Right atrium auricular region (tissue), 2 donors: ENCODE measurements around the gene ZMYND12. TPM values are rescaled to one million over a fixed set of nuclear protein-coding genes. Genes with fewer than 3 reads are reported as not detected.

Experiments used
- DNase-seq: peaks from one replicate; pipeline ENCODE4 v3.0.0-alpha.2; 2019; ENCODE audit warnings: low spot score
- H3K27ac ChIP-seq, 2 donors: fragments of 200-600 bp; sonication (generic); 1 replicate in 1 of 2; 2 replicates in 1 of 2; pipeline ENCODE4 v1.5.1; 2016 to 2019
- H3K27me3 ChIP-seq, 2 donors: fragments of 200-600 bp; sonication (generic); one replicate each; pipeline versions ENCODE4 v1.5.1 to v1.6.0; 2017 to 2019
- H3K36me3 ChIP-seq: fragments of 200-600 bp; sonication (generic); one replicate; pipeline ENCODE4 v1.5.1; 2016
- H3K4me1 ChIP-seq, 2 donors: fragments of 200-600 bp; sonication (generic); one replicate each; pipeline versions ENCODE4 v1.5.1 to v1.6.0; 2017 to 2019
- H3K4me3 ChIP-seq, 2 donors: fragments of 200-600 bp; sonication (generic); 1 replicate in 1 of 2; 2 replicates in 1 of 2; pipeline ENCODE4 v1.5.1; 2017 to 2019; ENCODE audit warnings: mild to moderate bottlenecking in 1 of 2, moderate library complexity in 1 of 2
- H3K9me3 ChIP-seq, 2 donors: fragments of 200-600 bp; sonication (generic); one replicate each; pipeline ENCODE4 v1.5.1; 2019
- total RNA-seq, 2 donors: library from RNA; depleted of rRNA; stranded (reverse); fragments of >200 nt; gene quantifications; one replicate each; pipeline ENCODE4 v1.1.0, GENCODE V29; 2016
- TF ChIP-seq, protein P1 (sequence below), 2 donors: fragments of 200-600 bp; sonication (generic); IDR thresholded peaks; one replicate each; pipeline ENCODE4 v1.5.1; 2019; ENCODE audit warnings: antibody characterized with exemption in 2 of 2

Gene ZMYND12
- total RNA-seq, 2 donors from 2014 or later: 0.26 to 3.4 TPM

DNA sequence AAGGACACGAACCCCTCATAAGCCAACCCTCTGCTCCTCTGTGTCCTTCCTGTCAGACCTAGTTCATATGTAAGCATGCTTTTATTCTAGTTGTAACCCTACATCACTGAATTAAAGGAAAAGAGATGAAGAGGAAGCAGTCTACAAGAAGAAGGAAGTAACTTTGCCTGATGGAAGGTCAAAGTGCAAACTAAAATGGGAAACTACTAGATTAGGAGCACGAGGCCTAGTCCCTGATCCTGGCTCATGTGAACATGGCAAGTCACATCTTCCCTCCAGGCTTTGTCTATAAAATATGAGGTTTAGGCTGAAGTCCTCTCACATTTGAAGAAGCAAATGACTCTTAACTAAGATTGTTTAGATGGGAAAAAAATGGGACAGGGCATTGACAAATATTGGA is 13.2 kb downstream of the ZMYND12 start:
- Histone ChIP-seq H3K27me3 (no peaks in the 10 kb centered on the region), H3K4me3 (no peak overlapping the region), H3K4me1 (no peaks in the 10 kb centered on the region), H3K36me3 (no peaks in the 10 kb centered on the region), H3K27ac (no peak overlapping the region), H3K9me3 (no peaks in the 10 kb centered on the region)
- TF ChIP-seq, protein P1, sequence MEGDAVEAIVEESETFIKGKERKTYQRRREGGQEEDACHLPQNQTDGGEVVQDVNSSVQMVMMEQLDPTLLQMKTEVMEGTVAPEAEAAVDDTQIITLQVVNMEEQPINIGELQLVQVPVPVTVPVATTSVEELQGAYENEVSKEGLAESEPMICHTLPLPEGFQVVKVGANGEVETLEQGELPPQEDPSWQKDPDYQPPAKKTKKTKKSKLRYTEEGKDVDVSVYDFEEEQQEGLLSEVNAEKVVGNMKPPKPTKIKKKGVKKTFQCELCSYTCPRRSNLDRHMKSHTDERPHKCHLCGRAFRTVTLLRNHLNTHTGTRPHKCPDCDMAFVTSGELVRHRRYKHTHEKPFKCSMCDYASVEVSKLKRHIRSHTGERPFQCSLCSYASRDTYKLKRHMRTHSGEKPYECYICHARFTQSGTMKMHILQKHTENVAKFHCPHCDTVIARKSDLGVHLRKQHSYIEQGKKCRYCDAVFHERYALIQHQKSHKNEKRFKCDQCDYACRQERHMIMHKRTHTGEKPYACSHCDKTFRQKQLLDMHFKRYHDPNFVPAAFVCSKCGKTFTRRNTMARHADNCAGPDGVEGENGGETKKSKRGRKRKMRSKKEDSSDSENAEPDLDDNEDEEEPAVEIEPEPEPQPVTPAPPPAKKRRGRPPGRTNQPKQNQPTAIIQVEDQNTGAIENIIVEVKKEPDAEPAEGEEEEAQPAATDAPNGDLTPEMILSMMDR (IDR thresholded peaks at IDR 0.05): no peak
- DNase-seq: no peak

DNA sequence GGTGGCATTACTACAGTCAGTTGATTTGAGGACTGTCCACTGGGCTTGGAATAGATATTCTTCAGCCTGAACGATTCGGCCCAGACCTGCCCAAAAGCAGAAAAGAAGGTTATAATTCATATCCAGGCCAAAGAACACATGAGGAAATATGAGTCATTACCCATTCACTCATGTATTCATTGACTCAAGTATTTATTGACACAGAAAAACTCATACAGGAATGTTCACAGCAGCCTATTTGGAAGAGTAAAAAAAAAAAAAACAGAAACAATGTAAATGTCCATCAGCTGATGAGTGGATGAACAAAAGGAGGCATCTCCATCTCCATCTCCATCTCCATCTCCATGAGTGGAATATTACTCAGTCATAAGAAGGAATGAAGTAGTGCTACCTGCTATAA is 15.9 kb downstream of the ZMYND12 start:
- H3K9me3 ChIP-seq: no peaks in the 10 kb centered on the region
- TF ChIP-seq, protein P1 (IDR thresholded peaks at IDR 0.05): no peak
- no peak overlapping the region for H3K4me3 ChIP-seq
- no peaks in the 10 kb centered on the region for H3K27me3 ChIP-seq
- no peaks in the 10 kb centered on the region for H3K4me1 ChIP-seq
- H3K27ac ChIP-seq: no peak overlapping the region
- no peak for DNase-seq
- H3K36me3 ChIP-seq: no peaks in the 10 kb centered on the region

DNA sequence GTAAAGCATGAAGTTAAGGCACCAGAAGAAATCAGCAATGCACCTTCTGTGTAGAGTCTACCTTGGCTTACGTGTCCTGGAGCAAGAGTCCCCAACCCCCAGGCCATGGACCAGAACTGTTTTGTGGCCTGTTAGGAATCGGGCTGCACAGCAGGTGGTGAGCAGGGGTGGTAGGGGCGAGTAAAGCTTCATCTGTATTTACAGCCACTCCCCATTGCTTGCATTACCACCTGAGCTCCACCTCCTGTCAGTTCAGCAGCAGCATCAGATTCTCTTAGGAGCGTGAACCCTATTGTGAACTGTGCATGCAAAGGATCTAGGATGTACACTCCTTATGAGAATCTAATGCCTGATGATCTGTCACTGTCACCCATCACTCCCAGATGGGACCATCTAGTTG is 21.5 kb downstream of the ZMYND12 start:
- no peak overlapping the region for H3K4me3 ChIP-seq
- no peaks in the 10 kb centered on the region for H3K36me3 ChIP-seq
- no peak for DNase-seq
- peaks cover 0 to 6% of the 10 kb centered on the region in 2 donors for H3K4me1 ChIP-seq
- TF ChIP-seq, protein P1 (IDR thresholded peaks at IDR 0.05): no peak
- H3K27ac ChIP-seq: no peak overlapping the region
- no peaks in the 10 kb centered on the region for H3K27me3 ChIP-seq
- H3K9me3 ChIP-seq: no peaks in the 10 kb centered on the region

DNA sequence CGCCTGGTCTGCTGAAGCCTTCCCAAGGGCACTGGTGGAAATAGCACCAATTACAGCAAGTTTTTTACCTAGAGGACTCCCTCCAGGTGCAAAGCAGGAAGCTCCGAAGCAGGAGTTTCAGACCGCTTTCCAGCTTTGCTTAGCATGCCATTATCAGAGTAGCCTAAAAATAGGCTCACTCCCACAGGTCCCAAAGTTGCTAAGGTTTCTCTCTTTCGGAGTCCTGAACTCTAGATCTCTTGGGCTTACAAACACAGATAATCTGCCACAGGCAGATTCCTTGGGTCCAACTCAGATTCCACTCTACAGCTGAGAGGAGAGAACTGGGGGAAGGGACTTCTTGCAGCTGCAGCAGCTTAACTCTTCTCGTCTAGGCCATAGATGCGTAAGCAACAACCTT is 22.5 kb downstream of the ZMYND12 start:
- no peak overlapping the region for H3K27ac ChIP-seq
- H3K9me3 ChIP-seq: no peaks in the 10 kb centered on the region
- DNase-seq: no peak
- H3K4me3 ChIP-seq: no peak overlapping the region
- TF ChIP-seq, protein P1 (IDR thresholded peaks at IDR 0.05): no peak
- H3K4me1 ChIP-seq: peaks cover 0 to 6% of the 10 kb centered on the region in 2 donors
- H3K27me3 ChIP-seq: no peaks in the 10 kb centered on the region
- no peaks in the 10 kb centered on the region for H3K36me3 ChIP-seq

DNA sequence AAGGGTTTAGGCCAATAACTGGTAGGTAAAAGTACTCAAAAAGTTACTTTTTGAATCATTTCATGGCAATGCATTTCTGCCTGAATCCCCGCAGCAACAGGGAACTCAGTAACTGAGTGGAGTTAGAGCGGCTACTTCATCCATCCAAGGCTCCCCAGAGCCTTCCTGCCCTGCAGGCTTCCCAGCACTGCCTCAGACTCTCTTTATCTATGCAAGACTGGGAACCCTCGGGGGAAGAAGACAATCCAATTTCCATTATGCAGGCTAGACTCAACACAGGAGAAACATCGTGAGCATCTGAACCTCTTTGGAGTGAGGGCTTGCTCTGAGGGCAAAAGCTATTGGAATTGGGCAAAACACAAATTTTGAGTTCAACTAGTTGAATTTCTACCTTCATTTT is 23.1 kb downstream of the ZMYND12 start:
- Histone ChIP-seq H3K27me3 (no peaks in the 10 kb centered on the region), H3K4me3 (no peak overlapping the region), H3K4me1 (peaks cover 0 to 6% of the 10 kb centered on the region in 2 donors), H3K36me3 (no peaks in the 10 kb centered on the region), H3K27ac (no peak overlapping the region), H3K9me3 (no peaks in the 10 kb centered on the region)
- no peak for DNase-seq
- TF ChIP-seq, protein P1 (IDR thresholded peaks at IDR 0.05): no peak

DNA sequence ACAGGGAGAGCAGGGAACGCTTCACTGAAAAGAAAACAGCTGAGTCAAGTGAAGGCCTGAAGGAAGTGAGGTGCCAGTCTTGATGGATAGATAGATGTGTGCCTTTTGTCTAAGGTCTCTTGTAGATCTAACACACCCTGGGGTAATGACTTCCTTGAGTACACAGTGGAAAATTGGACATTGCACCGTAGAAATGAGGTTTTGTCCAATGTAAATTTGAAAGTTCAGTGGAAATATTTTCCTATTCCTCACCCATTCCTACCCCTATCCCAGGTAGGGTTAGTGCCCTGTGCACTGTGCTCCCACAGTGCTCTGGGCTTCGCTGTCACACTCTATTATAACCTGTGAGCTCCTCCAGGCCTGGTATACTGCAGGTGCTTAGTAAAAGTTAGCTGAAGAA is 24.3 kb downstream of the ZMYND12 start:
- no peak for DNase-seq
- TF ChIP-seq, protein P1 (IDR thresholded peaks at IDR 0.05): no peak
- Histone ChIP-seq H3K9me3 (no peaks in the 10 kb centered on the region), H3K4me3 (no peak overlapping the region), H3K27ac (no peak overlapping the region), H3K27me3 (no peaks in the 10 kb centered on the region), H3K4me1 (peaks cover 0 to 6% of the 10 kb centered on the region in 2 donors), H3K36me3 (no peaks in the 10 kb centered on the region)
